GM21825 (cell line): ENCODE data around the gene TRAPPC3.
"Not testable (repeated sequence)": the region's sequence is repeated elsewhere in the genome, so short reads cannot be mapped to it uniquely, and the experiment has no call there.

ENCODE experiments used
- ATAC-seq: cut with Tn5 transposase; IDR thresholded peaks from one replicate; pipeline ENCODE4 v1.9.1; 2021; ENCODE audit warnings: mild to moderate bottlenecking, moderate library complexity; ENCODE audit not compliant: unreplicated experiment

Gene TRAPPC3

GRCh38 chr1:36166938-36167905, 17.9 kb upstream of the TRAPPC3 start:
- ATAC-seq: no peak

- ATAC-seq: no peak
These were observed 16.9 kb upstream of the TRAPPC3 start for GRCh38 chr1:36166136-36166535.

GRCh38 chr1:36165145-36165544, 15.9 kb upstream of the TRAPPC3 start:
- no peak for ATAC-seq

GRCh38 chr1:36164361-36164760, 15.1 kb upstream of the TRAPPC3 start:
- no peak for ATAC-seq

- no peak for ATAC-seq
These were observed 14.1 kb upstream of the TRAPPC3 start for GRCh38 chr1:36163426-36163825.

GRCh38 chr1:36162680-36163239, 13.5 kb upstream of the TRAPPC3 start:
- ATAC-seq: no peak

GRCh38 chr1:36161641-36162531, 12.6 kb upstream of the TRAPPC3 start:
- no peak for ATAC-seq

GRCh38 chr1:36160949-36161485, 11.7 kb upstream of the TRAPPC3 start:
- no peak for ATAC-seq

- no peak for ATAC-seq
These were observed 11.2 kb upstream of the TRAPPC3 start for GRCh38 chr1:36160388-36160948.

GRCh38 chr1:36159614-36160387, 10.5 kb upstream of the TRAPPC3 start:
- ATAC-seq: no peak

GRCh38 chr1:36158827-36159252, 9.6 kb upstream of the TRAPPC3 start:
- not testable (repeated sequence) for ATAC-seq

GRCh38 chr1:36157973-36158826, 8.9 kb upstream of the TRAPPC3 start:
- no peak for ATAC-seq

GRCh38 chr1:36157115-36157903, 8.0 kb upstream of the TRAPPC3 start:
- ATAC-seq: no peak

- no peak for ATAC-seq
These were observed 7.2 kb upstream of the TRAPPC3 start for GRCh38 chr1:36156329-36157114.

- peak; percentile 47 for ATAC-seq
These were observed 6.4 kb upstream of the TRAPPC3 start, which contains the start of gene MAP7D1 for GRCh38 chr1:36155408-36156328. Gene MAP7D1, plus strand, starts transcription at chr1:36156160. Its CDS starts 258 bp downstream, at chr1:36156418.

- ATAC-seq: no peak
These were observed 5.6 kb upstream of the TRAPPC3 start for GRCh38 chr1:36154765-36155407.
